Liver (tissue), 9 donors: ENCODE measurements around the gene TTC34. TPM values are rescaled to one million over a fixed set of nuclear protein-coding genes. Genes with fewer than 3 reads are reported as not detected.

Experiments used
- DNase-seq: peaks from one replicate; pipeline ENCODE4 v3.0.0-alpha.2; 2017; ENCODE audit warnings: low spot score
- H3K27ac ChIP-seq, 2 donors: one replicate each; pipeline ENCODE4 v1.7.0; 2013; ENCODE audit warnings: inconsistent platforms in 2 of 2, low read length in 2 of 2, control low read depth in 1 of 2, low read depth in 1 of 2, mild to moderate bottlenecking in 1 of 2
- H3K27me3 ChIP-seq, 4 donors: one replicate each; pipeline versions ENCODE4 v1.6.1 to v1.7.0; 2013; ENCODE audit warnings: low read length in 3 of 4, inconsistent platforms in 1 of 4, mild to moderate bottlenecking in 1 of 4, moderate library complexity in 1 of 4; ENCODE audit not compliant: control insufficient read depth in 4 of 4, insufficient read depth in 4 of 4
- H3K36me3 ChIP-seq, 4 donors: one replicate each; pipeline versions ENCODE4 v1.6.1 to v1.7.0; 2013; ENCODE audit warnings: low read length in 3 of 4, mild to moderate bottlenecking in 3 of 4, low read depth in 1 of 4, moderate library complexity in 1 of 4; ENCODE audit not compliant: control insufficient read depth in 4 of 4, insufficient read depth in 3 of 4
- H3K4me1 ChIP-seq, 4 donors: one replicate each; pipeline versions ENCODE4 v1.6.1 to v1.7.0; 2013; ENCODE audit warnings: low read length in 3 of 4, mild to moderate bottlenecking in 3 of 4, moderate library complexity in 1 of 4; ENCODE audit not compliant: control insufficient read depth in 4 of 4, insufficient read depth in 4 of 4
- H3K4me3 ChIP-seq, 3 donors: one replicate each; pipeline versions ENCODE4 v1.6.1 to v1.7.0; 2013; ENCODE audit warnings: low read length in 3 of 3, control low read depth in 1 of 3, low read depth in 1 of 3, mild to moderate bottlenecking in 1 of 3
- H3K9ac ChIP-seq, 2 donors: one replicate each; pipeline ENCODE4 v1.7.0; 2013; ENCODE audit warnings: low read length in 2 of 2, mild to moderate bottlenecking in 2 of 2, moderate library complexity in 2 of 2, control low read depth in 1 of 2, low read depth in 1 of 2
- H3K9me3 ChIP-seq, 4 donors: one replicate each; pipeline versions ENCODE4 v1.6.1 to v1.7.0; 2013; ENCODE audit warnings: low read length in 3 of 4; ENCODE audit not compliant: control insufficient read depth in 4 of 4
- EGR1 ChIP-seq, 2 donors: IDR thresholded peaks; 2 replicates each; pipeline ENCODE4 v1.6.1; 2016 to 2018; ENCODE audit warnings: antibody characterized with exemption in 2 of 2, low read depth in 2 of 2
- FOXA1 ChIP-seq: IDR thresholded peaks from 2 replicates; pipeline ENCODE4 v1.6.1; 2016; ENCODE audit warnings: antibody characterized with exemption
- FOXA2 ChIP-seq: IDR thresholded peaks from 2 replicates; pipeline ENCODE4 v1.6.1; 2016; ENCODE audit warnings: antibody characterized with exemption
- HNF4A ChIP-seq, 2 donors: conservative IDR thresholded peaks; 2 replicates each; pipeline ENCODE4 v1.6.1; 2016; ENCODE audit warnings: antibody characterized with exemption in 2 of 2, mild to moderate bottlenecking in 2 of 2
- HNF4G ChIP-seq: IDR thresholded peaks from 2 replicates; pipeline ENCODE4 v1.6.1; 2016; ENCODE audit warnings: antibody characterized with exemption
- JUND ChIP-seq, 2 donors: IDR thresholded peaks; 2 replicates each; pipeline ENCODE4 v1.6.1; 2016; ENCODE audit warnings: antibody characterized with exemption in 2 of 2
- NR2F2 ChIP-seq: IDR thresholded peaks from 2 replicates; pipeline ENCODE4 v1.6.1; 2016; ENCODE audit warnings: antibody characterized with exemption
- RAD21 ChIP-seq, 2 donors: IDR thresholded peaks; 2 replicates each; pipeline ENCODE4 v1.6.1; 2016; ENCODE audit warnings: antibody characterized with exemption in 2 of 2, mild to moderate bottlenecking in 2 of 2
- RXRA ChIP-seq, 2 donors: IDR thresholded peaks; 2 replicates each; pipeline ENCODE4 v1.6.1; 2017 to 2018; ENCODE audit warnings: antibody characterized with exemption in 2 of 2, mild to moderate bottlenecking in 1 of 2
- SP1 ChIP-seq: IDR thresholded peaks from 2 replicates; pipeline ENCODE4 v1.6.1; 2018; ENCODE audit warnings: antibody characterized with exemption, mild to moderate bottlenecking
- TAF1 ChIP-seq: conservative IDR thresholded peaks from 2 replicates; pipeline ENCODE4 v1.6.1; 2016; ENCODE audit warnings: antibody characterized with exemption, mild to moderate bottlenecking
- YY1 ChIP-seq: IDR thresholded peaks from 2 replicates; pipeline ENCODE4 v1.6.1; 2016; ENCODE audit warnings: antibody characterized with exemption, mild to moderate bottlenecking
- WGBS: extraction: QIAGEN DNeasy Blood & Tissue Kit; methylation state at CpG from one replicate; pipeline ENCODE4 v1.1.7; 2013; 5-methylcytosine and 5-hydroxymethylcytosine counted together
- polyA plus RNA-seq, 2 donors: library from polyadenylated mRNA; stranded (reverse) in 1 of 2; unstranded in 1 of 2; fragments of 200-250 nt in 1 of 2; fragments of >200 nt in 1 of 2; fragmentation: Nextera tagmentation in 1 of 2; extraction: Ambion mirVana in 1 of 2; gene quantifications; one replicate each; pipeline versions ENCODE4 v1.2.1 to v1.2.3, GENCODE V29; 2013 to 2015
- total RNA-seq, 2 donors: library from RNA; depleted of rRNA; stranded (reverse); fragments of >200 nt; gene quantifications; one replicate each; pipeline ENCODE4 v1.2.3, GENCODE V29; 2014
- TF ChIP-seq, protein P1 (sequence below): IDR thresholded peaks from 2 replicates; pipeline ENCODE4 v1.6.1; 2016; ENCODE audit warnings: antibody characterized with exemption
- TF ChIP-seq, protein P2 (sequence below): fragments of 150-350 bp; IDR thresholded peaks from 2 replicates; pipeline ENCODE4 v1.5.1; 2017; ENCODE audit warnings: improper control_type of control experiment, low read depth, low read length; ENCODE audit not compliant: missing input control
- TF ChIP-seq, protein P3 (sequence below): IDR thresholded peaks from 2 replicates; pipeline ENCODE4 v1.6.1; 2016; ENCODE audit warnings: antibody characterized with exemption
- TF ChIP-seq, protein P4 (sequence below): IDR thresholded peaks from 2 replicates; pipeline ENCODE4 v1.6.1; 2016; ENCODE audit warnings: antibody characterized with exemption, mild to moderate bottlenecking
- TF ChIP-seq, protein P5 (sequence below): IDR thresholded peaks from 2 replicates; pipeline ENCODE4 v1.6.1; 2016; ENCODE audit warnings: antibody characterized with exemption
- donor health status: healthy.
- donor health status: healthy.
- donor health status: healthy.
- donor health status: healthy.
- donor health status: healthy.

The TTC34 gene
- total and polyA plus RNA-seq, 4 donors = 0.01 to 0.25 (median 0.08) TPM; not detected in 1

DNA sequence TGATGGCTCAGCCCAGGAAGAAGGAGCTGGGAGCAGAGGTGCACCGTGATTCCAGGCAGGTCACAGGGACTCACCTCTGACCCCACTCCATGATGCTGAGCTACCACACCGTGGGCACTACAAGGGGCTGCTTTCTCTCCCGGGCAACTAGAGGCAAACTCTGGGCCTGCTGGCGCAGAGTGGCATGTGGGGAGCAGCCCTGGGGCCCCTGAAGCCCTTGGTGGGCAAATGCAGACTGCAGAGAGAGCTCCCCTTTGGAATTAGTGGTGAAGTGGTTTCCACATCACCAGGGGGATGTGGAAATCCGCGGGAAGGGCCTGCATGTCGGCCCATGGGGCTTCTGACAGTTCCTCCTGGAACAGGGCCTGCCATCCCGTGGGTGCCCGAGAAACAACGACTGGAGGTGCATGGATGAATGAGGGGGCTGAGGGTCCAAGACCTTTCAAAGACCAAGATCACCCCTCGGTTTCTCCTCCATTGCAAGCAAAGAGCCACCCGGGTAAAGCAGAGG, 156.8 kb downstream of the TTC34 start:
- 84% methylated on average over 12 of the region's 12 CpGs for WGBS
- DNase-seq = no peak
- no peaks in the 10 kb centered on the region for H3K27me3 ChIP-seq
- peaks cover 3 to 8% (median 5%) of the 10 kb centered on the region in 4 donors for H3K9me3 ChIP-seq
- H3K9ac ChIP-seq = no peak overlapping the region
- H3K36me3 ChIP-seq = no peaks in the 10 kb centered on the region
- H3K27ac ChIP-seq = no peak overlapping the region
- TF ChIP-seq YY1 (no peak), HNF4G (no peak), RAD21 (IDR thresholded peaks at IDR 0.05) (no peak), EGR1 (IDR thresholded peaks at IDR 0.05; ENCODE audit: low read depth in 2 of 2) (no peak), TAF1 (no peak), SP1 (no peak), RXRA (IDR thresholded peaks at IDR 0.05) (no peak), HNF4A (conservative IDR thresholded peaks at IDR 0.05) (no peak), FOXA1 (no peak), JUND (IDR thresholded peaks at IDR 0.05) (no peak), FOXA2 (no peak), NR2F2 (no peak)
- TF ChIP-seq, protein P1, sequence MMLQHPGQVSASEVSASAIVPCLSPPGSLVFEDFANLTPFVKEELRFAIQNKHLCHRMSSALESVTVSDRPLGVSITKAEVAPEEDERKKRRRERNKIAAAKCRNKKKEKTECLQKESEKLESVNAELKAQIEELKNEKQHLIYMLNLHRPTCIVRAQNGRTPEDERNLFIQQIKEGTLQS = no peak
- TF ChIP-seq, protein P2, sequence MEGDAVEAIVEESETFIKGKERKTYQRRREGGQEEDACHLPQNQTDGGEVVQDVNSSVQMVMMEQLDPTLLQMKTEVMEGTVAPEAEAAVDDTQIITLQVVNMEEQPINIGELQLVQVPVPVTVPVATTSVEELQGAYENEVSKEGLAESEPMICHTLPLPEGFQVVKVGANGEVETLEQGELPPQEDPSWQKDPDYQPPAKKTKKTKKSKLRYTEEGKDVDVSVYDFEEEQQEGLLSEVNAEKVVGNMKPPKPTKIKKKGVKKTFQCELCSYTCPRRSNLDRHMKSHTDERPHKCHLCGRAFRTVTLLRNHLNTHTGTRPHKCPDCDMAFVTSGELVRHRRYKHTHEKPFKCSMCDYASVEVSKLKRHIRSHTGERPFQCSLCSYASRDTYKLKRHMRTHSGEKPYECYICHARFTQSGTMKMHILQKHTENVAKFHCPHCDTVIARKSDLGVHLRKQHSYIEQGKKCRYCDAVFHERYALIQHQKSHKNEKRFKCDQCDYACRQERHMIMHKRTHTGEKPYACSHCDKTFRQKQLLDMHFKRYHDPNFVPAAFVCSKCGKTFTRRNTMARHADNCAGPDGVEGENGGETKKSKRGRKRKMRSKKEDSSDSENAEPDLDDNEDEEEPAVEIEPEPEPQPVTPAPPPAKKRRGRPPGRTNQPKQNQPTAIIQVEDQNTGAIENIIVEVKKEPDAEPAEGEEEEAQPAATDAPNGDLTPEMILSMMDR = no peak
- TF ChIP-seq, protein P3, sequence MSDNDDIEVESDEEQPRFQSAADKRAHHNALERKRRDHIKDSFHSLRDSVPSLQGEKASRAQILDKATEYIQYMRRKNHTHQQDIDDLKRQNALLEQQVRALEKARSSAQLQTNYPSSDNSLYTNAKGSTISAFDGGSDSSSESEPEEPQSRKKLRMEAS = no peak
- TF ChIP-seq, protein P4, sequence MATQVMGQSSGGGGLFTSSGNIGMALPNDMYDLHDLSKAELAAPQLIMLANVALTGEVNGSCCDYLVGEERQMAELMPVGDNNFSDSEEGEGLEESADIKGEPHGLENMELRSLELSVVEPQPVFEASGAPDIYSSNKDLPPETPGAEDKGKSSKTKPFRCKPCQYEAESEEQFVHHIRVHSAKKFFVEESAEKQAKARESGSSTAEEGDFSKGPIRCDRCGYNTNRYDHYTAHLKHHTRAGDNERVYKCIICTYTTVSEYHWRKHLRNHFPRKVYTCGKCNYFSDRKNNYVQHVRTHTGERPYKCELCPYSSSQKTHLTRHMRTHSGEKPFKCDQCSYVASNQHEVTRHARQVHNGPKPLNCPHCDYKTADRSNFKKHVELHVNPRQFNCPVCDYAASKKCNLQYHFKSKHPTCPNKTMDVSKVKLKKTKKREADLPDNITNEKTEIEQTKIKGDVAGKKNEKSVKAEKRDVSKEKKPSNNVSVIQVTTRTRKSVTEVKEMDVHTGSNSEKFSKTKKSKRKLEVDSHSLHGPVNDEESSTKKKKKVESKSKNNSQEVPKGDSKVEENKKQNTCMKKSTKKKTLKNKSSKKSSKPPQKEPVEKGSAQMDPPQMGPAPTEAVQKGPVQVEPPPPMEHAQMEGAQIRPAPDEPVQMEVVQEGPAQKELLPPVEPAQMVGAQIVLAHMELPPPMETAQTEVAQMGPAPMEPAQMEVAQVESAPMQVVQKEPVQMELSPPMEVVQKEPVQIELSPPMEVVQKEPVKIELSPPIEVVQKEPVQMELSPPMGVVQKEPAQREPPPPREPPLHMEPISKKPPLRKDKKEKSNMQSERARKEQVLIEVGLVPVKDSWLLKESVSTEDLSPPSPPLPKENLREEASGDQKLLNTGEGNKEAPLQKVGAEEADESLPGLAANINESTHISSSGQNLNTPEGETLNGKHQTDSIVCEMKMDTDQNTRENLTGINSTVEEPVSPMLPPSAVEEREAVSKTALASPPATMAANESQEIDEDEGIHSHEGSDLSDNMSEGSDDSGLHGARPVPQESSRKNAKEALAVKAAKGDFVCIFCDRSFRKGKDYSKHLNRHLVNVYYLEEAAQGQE = no peak
- TF ChIP-seq, protein P5, sequence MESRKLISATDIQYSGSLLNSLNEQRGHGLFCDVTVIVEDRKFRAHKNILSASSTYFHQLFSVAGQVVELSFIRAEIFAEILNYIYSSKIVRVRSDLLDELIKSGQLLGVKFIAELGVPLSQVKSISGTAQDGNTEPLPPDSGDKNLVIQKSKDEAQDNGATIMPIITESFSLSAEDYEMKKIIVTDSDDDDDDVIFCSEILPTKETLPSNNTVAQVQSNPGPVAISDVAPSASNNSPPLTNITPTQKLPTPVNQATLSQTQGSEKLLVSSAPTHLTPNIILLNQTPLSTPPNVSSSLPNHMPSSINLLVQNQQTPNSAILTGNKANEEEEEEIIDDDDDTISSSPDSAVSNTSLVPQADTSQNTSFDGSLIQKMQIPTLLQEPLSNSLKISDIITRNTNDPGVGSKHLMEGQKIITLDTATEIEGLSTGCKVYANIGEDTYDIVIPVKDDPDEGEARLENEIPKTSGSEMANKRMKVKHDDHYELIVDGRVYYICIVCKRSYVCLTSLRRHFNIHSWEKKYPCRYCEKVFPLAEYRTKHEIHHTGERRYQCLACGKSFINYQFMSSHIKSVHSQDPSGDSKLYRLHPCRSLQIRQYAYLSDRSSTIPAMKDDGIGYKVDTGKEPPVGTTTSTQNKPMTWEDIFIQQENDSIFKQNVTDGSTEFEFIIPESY = no peak
- H3K4me1 ChIP-seq = peaks cover 5 to 22% (median 13%) of the 10 kb centered on the region in 4 donors
- no peak overlapping the region for H3K4me3 ChIP-seq
